Subcutaneous adipose tissue (tissue), 4 donors: ENCODE measurements around the gene KLF6. TPM values are rescaled to one million over a fixed set of nuclear protein-coding genes. Genes with fewer than 3 reads are reported as not detected.

Source experiments
- total RNA-seq, 4 donors: library from RNA; depleted of rRNA; stranded (reverse); fragments of >200 nt; gene quantifications; one replicate each; pipeline ENCODE4 v1.1.0, GENCODE V29; 2016
- TF ChIP-seq, protein P1 (sequence below): fragments of 450-650 bp; IDR thresholded peaks from one replicate; pipeline ENCODE4 v1.5.1; 2016; ENCODE audit warnings: low read depth, mild to moderate bottlenecking, control low read depth, antibody characterized with exemption, moderate library complexity

Gene KLF6
- total RNA-seq, 4 donors from 2014 or later, result 108 to 205 (median 150) TPM

DNA sequence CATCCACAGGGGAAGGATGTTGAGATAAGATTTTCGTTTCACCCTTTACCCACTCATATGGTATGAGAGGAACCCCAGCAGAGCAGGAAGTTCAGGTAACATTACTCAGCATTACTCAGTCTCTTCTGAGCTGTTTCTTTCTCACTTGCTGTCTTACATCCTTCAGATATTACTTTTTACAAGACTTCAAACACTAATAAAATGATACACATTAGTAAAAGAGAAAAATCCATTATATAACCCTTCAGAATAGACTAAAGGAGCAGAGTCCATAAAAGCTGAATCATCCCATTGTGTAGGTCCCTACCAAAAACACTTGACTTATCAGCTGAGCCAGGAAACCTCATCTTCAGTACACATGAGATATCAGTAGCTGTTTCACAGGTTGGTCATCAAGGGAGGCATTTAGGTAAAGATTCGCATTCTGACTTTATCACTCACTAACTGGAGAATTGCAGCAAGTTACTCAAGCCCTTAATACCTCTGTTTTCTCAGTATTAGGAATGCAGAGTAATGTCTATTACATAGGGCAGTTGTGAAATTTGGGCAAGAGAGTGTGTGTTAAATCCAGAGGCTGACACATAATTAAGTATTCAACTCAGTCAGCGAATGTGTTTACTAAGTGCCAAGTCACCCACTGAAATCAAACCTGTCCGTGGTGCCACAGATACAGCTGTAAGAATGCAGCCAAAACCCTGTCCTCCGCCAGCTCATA is 44.7 kb downstream of the KLF6 start:
- TF ChIP-seq, protein P1, sequence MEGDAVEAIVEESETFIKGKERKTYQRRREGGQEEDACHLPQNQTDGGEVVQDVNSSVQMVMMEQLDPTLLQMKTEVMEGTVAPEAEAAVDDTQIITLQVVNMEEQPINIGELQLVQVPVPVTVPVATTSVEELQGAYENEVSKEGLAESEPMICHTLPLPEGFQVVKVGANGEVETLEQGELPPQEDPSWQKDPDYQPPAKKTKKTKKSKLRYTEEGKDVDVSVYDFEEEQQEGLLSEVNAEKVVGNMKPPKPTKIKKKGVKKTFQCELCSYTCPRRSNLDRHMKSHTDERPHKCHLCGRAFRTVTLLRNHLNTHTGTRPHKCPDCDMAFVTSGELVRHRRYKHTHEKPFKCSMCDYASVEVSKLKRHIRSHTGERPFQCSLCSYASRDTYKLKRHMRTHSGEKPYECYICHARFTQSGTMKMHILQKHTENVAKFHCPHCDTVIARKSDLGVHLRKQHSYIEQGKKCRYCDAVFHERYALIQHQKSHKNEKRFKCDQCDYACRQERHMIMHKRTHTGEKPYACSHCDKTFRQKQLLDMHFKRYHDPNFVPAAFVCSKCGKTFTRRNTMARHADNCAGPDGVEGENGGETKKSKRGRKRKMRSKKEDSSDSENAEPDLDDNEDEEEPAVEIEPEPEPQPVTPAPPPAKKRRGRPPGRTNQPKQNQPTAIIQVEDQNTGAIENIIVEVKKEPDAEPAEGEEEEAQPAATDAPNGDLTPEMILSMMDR, result no peak

DNA sequence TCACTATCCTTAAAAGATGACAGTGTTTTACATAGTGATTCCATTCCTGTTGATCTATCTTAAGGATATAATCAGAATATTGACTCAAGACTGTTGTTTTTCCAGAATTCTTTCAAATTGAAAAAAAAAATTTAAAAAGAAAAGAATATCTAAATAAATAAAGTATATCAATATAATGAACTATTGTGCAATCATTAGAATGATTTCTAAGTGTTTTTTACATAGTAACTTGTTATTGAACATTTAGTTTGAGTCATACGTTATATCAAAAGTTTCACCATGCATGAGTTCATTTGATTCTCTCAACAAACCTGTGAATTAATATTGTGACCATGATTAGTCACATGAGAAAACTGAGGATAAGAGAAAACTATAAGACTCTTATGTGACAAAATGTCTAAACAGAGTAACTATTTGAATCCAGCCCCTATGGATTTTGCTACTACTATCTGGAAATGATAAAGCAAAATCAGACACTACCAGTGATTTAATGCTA is 46.1 kb downstream of the KLF6 start:
- TF ChIP-seq, protein P1, result no peak

DNA sequence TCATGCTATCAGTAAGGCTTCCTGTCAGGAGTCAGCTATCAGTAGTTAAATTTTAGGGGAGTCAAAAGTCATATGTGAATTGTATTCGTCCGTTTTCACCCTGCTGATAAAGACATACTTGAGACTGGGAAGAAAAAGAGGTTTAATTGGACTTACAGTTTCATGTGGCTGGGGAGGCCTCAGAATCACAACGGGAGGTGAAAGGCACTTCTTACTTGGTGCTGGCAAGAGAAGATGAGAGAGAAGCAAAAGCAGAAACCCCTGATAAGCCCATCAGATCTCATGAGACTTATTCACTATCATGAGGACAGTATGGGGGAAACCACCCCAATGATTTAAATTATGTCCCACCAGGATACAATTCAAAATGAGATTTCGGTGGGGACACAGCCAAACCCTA is 47.1 kb downstream of the KLF6 start:
- TF ChIP-seq, protein P1, result no peak

DNA sequence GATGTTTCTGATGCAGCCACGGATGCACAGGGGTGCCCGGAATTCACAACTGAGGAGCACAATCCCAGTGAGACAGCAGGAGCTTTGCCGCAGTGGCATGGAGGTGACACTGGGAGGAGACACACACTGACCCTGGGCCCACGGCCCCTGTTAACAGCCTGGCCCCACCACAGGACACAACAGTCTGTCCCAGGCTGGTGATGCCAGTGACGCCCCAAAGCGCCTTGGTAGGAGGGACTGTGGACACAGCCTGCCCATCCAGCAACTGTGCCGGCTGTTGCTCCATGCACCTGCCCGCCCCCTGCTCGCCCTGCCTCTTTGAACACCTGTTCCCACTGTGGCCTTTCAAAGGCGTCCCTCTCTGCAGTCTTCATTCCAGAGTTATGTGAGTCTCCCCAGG is 49.8 kb downstream of the KLF6 start:
- TF ChIP-seq, protein P1, result no peak

DNA sequence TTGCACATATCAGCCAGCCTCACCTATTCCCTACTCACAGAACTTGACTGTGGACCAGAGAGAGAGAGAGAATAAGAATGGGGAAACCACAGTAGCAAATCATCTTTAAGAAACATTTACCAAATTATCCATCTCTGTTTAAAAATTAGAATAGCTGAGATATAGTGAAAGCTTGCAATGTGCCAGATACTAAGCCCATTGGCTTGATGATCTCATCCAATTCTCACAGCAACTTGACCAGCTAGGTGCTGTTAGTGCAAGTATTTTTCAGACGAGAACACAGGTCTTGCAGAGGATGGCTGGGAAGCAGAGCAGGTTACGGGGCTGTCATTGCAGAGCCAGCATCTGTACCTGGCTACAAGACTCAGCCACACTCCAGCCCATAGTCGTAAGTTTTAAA is 50.9 kb downstream of the KLF6 start:
- TF ChIP-seq, protein P1, result no peak

DNA sequence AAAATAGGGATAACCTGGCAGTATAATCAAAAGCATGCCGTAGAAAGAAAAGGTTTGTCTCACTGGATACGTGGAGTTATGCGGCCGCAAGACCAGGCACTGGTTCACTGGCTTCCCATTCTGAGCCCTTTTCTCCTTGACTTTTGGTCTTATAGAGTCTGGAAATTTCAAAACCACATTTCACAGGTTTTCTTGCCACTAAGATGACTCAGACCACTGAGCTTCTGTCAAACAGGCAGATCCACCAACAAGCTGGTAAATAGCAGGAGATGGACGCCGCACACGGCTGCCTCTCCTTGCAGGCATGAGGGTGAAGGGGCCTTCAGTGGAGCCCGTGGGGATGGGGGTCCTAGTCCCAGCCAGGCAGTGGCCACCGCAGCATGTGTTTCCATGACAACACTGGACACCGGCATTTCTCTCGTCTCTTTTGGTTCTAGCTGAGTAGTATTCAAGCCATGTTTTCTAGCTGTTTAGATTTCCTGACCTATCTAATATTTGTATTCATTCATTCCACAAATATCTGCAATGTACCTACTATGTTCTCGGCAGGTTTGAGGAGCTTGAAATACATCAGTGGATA is 55.5 kb downstream of the KLF6 start:
- TF ChIP-seq, protein P1, result no peak

DNA sequence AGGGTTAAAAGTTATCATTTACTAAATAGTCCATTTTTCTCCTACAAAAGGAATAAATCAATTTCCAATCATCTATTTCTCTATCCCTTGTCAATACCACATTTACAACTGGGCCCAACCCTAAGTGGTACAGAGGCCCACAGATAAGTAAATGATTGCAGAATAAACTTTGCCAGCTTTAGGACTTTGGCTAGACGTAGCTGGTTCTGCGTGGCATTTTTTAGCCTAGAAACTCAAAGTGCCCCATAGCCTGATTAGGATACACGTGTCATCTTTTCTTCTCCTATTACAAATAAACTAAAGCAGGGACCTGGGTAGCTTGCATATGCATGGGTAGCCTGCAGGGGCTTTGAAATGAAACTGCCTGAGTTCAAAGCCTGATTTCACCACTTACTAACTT is 56.4 kb downstream of the KLF6 start:
- TF ChIP-seq, protein P1, result no peak
